GM21528 (cell line): Measurements from ENCODE around the gene LGALS3BP.
"Not testable (repeated sequence)": the region's sequence is repeated elsewhere in the genome, so short reads cannot be mapped to it uniquely, and the experiment has no call there.

Experiments
- ATAC-seq: cut with Tn5 transposase; IDR thresholded peaks from one replicate; pipeline ENCODE4 v1.9.1; 2021; ENCODE audit warnings: mild to moderate bottlenecking, moderate library complexity; ENCODE audit not compliant: unreplicated experiment, low FRiP score

The LGALS3BP gene

DNA sequence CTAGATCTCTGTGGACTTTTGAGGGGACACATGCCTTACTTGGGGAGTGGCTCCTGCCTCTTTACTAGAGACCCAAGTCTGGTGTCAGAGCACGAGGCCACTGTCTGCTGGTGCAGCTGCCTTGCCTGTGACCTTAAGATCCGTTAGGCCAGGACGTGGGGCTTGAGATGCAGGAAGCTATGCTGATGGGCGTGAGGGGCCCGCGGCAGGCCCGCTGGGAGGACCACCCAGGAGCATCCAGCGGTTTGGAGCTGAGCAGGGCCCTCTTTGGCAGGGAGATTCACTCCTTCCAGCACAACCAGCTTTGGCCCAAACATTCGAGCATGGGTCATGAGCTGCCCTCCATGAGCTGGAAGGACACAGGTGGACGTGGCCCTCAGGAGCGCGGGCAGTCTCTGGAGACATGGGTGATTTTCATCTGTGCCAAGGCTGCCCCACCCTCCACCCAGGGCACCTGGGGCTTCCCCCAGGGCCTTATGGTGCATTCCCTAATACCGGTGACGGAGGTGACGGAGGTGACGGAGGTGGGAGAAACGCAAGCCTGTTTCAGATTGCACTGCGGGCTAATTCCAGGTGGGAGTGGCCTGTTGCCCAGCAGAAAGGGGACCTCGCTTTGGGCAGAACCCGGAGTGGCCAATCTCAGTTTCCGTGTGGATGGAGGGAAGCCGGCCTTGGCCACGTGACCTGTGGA, 12.7 kb downstream of the LGALS3BP start:
- no peak for ATAC-seq

DNA sequence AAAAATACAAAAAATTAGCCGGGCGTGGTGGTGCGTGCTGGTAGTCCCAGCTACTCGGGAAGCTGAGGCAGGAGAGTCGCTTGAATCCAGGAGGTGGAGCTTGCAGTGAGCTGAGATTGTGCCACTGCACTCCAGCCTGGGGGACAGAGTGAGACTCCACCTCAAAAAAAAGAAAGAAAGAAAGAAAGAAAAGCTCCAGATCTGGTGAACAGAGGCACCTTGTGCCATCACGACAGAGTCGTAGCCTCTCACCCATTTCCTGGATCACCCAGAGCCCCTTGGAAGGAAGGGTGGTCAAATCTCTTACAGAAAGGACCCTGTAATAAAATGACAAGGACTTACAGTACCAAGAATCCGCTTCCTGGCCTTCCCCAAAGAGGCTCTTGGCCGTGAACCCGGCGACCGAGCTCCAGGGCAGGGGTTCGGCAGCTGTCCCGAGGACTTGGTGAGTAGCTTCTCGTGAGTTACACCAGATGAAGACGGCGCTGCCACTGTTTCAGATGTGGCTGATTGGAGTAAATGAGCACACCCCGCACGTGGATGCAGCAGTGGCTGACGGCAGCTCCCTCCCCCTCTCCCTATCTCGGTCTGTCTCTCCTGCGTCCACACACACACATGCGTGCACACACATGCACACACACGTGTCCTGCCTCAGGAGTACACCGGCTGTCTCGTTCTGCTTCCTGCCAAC, 13.5 kb downstream of the LGALS3BP start:
- no peak for ATAC-seq

DNA sequence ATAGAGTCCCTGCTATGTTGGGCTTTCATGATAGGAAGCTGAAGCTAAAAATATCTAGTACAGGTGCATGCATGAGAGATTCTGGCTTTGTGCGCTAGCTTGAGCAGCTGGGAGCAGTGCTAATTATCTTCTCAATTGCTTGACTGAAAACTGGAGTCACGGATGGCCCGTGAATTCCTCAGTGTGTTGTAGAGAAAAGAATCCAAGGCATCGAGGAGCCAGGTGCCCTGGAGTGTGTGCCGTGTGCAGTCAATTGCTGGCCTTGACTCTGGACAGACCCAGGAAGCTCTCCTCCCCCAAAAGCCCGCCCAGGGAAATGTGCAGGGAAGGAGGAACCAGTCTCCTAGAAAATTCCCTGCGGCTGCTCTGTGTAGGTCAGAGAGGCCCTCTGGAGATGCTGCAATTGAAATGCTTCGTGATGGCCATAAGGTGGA, 14.2 kb downstream of the LGALS3BP start:
- ATAC-seq = no peak

DNA sequence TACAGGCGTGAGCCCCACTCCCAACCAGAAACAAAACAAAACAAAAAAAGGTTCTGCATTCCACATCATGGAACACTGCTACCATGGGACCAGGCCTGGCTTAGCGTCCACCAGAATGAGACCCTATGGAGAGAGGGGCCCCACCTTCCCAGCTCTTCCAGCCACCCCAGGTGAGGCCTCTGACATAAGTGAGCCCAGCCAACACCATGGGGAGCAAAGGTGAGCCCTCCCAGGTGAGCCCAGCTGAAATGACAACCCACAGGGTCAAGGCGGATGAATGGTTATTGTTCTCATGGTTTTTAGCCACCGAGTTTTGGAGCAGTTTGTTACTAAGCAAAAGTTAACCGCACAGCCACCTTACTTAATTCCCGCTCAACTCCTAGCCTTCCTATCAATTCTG, 16.3 kb downstream of the LGALS3BP start:
- ATAC-seq = no peak

DNA sequence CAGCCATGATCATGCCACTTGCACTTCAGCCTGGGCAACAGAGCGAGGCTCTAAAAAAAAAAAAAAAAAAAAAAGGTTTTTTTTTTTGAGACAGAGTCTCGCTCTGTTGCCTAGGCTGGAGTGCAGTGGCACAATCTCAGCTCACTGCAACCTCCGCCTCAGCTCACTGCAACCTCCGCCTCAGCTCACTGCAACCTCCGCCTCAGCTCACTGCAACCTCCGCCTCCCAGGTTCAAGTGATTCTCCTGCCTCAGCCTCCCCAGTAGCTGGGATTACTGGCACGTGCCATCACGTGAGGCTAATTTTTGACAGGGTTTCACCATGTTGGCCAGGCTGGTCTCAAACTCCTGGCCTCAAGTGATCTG, 16.8 kb downstream of the LGALS3BP start:
- ATAC-seq = not testable (repeated sequence)

DNA sequence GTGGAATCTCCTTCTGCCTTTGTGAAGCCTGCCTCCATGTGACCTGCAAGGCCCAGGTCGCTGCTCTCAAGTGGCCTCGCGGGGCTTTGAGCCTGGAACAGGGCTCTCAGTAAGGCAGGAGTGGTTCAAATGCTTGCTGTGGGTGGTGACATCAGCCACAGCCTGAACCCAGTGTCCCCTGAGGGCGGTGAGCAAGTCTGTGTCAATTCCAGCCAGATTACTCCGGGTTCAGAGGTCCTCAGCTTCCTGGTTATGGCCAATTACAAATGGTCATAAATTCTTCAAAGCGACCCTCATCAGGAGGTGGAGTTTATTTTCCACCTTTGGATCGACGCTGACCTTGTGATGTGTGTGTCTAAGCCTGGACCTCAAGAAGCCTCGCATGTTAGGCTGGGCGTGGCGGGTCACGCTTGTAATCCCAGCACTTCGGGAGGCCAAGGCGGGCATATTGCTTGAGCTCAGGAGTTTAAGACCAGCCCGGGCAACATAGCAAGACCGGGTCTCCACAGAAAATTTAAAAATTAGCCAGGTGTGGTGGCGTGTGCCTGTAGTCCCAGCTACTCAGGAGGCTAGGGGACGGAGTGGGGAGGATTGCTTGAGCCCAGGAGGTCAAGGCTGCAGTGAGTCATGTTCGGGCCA, 17.3 kb downstream of the LGALS3BP start:
- no peak for ATAC-seq

DNA sequence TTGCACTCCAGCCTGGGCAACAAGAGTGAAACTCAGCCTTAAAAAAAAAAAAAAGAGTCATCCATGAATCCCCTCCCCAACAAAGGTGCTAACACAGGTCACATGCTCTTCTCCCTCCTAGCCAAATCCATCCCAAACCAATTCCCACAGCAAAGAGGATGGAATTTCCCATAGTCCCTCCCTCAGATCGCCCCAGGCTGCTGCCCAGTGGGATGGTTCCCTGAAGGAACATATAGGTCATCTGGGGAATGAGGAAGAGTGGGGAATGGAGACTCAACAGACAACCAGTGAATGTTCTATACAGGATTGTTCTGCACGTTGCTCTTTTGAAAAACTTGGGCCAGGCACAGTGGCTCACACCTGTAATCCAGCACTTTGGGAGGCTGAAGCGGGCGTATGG, 18.2 kb downstream of the LGALS3BP start:
- ATAC-seq = no peak

DNA sequence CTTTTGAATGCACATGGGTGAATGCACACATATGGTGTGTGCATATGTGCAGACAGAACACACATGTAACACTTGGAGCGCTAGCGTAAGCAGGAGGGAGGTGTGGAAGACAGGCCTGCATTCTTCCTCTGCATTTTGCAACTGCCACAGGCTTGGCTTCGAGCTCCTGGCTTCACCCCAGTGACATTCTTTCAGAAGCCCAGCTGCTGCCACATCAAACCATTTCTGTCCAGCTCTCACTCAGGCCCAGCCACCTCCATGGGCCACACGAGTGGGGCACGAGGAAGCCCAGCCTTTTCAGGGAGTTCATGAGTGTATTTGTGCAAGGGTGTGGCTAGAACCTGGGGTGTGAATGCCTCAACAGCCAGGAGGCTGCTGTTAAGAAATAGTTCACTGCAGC, 18.8 kb downstream of the LGALS3BP start:
- ATAC-seq = no peak

DNA sequence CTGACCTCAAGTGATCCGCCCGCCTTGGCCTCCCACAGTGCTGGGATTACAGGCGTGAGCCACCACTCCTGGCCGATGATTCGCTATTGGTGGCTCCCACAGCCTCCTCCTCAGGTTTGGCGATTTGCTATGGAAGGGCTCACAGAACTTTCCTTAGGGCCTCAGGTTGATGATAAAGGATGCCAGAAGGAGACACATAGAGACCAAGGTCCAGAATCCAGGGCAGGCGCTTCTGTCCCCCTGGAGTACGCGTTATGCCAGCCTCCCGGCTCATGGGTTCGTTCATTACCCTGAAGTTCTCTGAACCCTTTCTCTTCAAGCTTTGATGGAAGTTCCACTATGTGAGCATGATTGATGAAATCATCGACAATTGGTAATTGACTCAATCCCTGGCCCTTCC, 19.9 kb downstream of the LGALS3BP start:
- no peak for ATAC-seq

DNA sequence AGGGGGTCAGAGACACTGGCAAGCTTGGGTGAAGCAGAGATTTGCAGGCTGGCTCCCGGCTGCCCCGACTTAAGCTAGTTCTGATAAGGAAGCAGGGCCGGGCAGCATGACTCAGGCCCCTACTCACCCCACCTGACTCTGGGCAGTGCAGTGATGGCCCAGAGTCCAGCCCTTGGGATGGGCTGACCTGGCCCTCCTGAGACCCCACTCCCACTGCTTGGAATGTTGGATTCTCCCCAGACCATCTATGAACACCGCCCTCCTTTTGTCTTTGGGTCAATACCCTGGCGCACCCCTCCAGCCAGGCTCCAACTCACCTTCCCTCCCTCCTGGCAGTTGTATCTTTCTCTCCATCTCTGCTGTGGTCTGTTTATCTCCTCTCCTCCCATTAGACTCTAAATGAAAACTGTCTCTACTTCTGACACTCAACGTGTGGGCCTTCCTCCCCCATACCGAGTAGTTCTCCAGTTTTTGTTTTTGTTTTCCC, 21.0 kb downstream of the LGALS3BP start:
- no peak for ATAC-seq

DNA sequence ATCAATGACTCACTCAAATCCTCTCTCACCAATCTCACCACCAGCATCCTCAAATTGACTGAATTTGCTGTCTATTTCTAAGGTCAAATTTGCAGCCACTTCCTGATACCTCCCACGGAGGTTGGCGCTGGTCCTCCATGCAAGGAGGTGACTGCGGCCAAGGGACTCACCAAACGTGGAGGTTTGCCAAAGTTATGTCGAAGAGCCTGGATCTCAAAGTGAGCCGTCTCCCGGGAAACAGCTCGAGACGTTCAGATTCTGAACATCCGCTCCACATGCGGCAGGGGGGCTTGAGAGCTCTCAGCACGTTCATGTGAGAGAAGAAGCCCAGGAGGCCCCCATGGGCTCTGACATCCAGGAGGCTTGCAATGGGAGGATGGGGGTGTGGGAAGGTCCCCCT, 22.6 kb downstream of the LGALS3BP start:
- ATAC-seq = no peak

DNA sequence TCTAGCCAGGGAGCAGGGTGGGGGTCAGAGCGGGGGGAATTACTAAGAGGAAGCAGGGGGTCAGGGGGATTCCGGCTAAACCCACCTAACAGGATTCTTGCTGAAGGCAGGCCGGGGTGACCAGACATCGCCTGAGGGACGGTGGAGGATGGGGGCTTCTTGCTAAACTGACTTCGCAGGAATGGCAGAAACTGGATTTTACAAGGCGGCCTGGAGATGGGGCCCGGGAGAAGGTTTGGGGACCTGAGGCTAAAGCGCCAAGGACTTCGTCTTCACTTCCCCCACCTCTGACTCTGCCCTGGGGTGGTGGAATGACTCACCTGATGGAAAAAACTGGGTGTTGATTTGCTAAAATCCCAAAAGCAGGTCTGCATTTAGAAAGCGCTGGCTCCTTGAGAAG, 23.5 kb downstream of the LGALS3BP start:
- ATAC-seq = no peak

DNA sequence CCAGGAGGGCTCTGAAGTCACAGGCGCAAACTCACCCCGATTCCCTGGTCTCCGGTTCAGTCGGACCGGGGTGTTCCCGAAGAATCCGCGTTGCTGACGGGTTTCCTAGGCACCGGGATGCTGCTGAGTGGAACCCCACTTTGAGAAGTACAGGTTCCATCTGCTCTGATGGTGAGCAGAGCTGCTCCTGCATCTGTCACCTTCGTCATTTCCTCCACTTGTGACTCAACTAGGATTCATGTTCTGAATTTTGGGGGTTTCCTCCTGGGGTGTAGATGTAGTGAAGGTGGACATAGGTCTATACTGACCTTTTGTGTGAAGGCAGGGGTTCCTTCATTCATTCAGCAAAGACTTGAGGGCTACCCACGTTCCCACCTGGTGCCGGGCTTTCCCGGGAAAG, 25.0 kb downstream of the LGALS3BP start:
- no peak for ATAC-seq

DNA sequence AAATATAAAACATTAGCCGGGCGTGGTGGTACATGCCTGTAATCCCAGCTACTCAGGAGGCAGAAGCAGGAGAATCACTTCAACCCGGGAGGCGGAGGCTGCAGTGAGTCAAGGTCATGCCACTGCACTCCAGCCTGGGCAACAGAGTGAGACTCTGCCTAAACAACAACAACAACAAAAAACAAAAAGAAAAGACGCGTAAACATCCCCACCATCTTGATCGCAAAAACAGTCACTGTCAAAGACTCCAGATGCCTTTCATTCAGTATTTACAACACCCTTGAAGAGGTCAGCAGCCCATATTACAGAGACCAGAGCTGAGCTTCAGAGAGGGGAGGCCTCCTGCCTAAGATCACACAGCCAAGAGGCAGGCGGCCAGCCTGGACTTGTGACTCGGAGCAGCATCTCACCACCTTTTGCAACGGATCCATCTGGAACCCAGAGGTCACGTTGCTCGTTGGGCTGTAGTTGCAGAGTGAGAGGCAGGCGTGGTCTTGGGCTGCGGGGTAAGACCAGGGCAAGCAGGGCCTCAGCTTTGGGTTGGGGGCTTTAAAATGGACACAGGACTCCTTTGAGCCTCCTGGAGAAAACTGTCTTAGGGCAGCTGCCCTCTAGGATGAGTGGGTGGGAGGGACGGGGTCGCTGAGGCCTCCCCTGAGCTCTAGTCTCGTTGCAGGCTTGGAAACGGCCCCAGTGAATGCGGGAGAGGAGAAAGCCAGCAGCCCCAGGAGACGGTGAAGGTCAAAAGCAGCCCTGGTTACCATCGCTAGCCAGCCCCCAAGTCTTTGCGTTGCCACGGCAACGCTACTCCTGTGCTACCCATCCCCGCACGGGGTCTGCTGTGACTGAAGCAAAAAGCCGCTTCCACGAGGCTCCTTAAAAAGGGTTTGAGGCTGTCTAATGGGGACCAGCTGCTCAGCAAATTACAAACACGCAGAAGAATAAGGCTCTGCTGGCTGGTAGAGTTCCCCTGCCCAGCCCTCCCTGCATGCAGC, 26.1 kb downstream of the LGALS3BP start:
- no peak for ATAC-seq

DNA sequence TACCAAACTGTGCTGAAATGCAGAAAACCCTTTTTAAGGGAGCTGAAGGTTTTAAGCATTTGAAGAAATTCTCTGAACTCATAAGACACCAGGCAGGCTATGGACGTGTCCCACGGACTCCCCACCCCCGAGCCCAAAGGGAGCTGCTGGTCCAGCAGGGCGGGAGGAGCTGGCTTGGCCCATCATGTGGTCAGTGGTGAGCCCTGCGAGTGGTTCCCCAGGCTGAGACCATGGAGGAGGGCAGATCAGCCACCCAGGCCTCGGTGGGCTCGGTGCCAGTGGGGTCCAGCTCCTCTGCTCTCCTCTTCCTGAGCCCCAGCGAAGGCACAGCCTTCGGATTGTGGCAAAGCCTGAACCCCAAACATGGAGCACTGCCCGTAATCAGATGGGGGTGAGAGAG, 27.0 kb downstream of the LGALS3BP start:
- ATAC-seq = no peak

DNA sequence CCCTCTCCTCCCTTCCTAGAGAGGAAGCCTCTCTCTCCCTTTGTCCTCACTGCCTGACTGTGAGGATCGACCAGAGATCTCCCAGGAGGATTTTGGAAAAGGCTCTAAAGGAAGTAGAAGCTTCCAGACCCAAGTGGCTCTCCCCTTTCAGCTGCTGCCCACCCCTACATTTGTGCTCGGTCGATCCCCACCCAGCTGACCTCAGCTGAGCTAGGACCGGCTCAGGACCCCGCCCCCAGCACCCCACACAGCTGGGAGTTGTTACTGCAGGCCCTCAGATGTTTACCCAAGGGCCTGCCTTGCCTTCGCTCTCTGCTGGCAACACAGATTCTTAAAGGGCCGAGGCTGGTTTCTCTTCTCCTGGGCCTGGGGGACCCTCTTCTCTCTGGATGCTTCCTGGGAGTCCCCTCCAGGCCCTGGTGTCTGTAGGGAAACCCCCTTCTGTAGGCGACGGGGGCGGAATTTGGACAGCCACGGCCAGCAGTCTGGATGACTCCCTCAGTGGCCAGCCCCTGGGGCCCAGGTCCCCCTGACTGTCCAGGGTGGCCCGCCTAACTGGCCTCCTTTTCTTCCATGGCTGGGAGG, 27.7 kb downstream of the LGALS3BP start:
- no peak for ATAC-seq

DNA sequence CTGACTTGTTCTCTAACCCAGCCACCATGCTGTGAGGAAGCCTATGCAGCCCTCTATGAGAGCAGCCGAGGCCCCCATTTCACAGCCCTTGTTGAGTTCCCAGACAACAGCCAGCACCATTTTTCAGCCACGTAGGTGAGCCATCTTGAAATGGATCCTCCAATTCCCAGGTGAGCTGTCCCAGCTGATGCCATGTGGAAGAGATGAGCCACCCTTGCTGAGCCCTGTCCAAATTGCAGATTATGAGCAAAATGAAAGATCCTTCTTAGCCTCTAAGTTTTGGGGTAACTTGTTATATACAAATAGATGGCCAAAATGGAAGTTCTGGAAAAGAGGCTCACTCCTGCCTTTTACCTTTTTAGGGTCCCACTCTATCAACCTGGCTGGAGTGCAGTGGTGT, 28.9 kb downstream of the LGALS3BP start:
- ATAC-seq = no peak

DNA sequence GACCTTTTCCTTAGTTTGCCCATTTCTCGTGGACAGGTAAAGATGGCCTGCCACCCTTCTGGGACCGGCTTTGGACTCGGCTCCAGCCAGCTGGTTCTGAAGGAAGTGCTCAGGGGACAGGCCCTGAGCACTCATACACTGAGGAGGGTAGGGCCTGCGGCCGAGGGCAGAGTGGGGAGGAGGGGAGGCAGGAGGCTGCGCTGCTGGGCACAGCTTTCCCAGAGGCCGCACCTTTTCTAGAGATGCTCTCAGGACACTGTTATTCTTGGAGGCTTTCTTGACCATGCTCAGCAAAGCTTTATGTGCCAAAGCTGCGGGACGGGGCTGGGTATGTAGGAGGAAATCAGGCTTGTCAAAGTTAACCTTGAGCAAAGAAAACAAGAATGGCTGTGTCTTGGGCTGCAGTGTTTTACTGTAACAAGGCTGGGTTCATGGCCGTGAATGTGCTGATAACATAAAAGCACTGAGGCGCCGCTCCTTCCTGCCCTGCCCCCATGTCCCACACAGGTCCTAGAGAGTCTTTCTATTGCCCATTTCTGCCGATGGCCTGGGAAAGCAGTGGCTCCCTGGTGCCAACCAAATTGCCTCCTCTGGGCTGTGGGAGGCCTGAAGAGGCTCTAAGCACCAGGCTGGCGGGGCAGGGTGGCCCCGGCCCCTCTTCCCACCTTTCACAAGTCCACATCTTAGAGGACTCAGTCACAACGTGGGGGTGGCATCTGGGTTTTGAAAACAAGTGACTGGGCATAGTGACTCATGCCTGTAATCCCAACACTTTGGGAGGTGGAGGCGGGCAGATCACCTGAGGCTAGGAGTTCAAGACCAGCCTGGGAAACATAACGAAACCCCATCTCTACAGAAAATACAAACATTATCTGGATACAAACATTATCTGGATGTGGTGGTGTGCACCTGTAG, 32.2 kb downstream of the LGALS3BP start:
- no peak for ATAC-seq

DNA sequence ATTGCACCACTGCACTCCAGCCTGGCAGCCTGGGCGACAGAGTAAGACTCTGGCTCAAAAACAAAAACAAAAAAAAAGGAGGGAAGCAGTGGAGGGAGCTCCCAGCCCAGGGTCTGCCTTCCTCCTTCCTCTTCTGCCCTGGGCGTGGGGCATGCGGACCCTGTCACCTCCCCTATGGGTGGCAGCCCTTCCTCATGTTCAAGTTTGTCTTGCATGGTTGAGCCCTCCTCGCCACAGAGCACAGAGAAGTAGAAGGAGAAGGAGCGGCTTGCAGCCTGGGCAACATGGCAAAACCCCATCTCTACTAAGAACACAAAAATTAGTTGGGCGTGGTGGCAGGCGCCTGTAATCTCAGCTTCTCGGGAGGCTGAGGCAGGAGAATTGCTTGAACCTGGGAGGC, 33.1 kb downstream of the LGALS3BP start:
- no peak for ATAC-seq
